GM18520 (cell line): ENCODE measurements around the gene BGN.

Source experiments
- ATAC-seq: cut with Tn5 transposase; IDR thresholded peaks from one replicate; pipeline ENCODE4 v1.9.1; 2021; ENCODE audit not compliant: unreplicated experiment

Gene BGN

DNA sequence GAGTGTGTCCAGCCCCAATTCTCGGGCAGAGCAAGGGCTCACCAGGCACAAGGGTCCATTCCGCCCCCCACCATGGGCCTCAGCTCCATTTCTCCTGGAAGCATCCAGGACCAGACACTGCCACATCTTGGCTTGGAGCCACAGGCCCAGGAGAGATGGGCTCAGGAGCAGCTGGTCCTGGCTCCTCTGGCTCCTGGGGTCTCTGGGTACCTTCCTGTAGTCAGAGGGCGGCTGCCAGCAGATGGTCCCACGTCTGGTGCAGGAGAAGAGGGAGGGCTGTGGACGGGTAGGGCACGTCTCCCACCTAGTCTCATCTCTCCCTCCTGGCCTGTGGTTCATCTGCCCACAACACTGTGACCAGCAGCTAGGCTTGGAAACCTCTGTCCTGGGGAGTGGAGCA, 30.7 kb downstream of the BGN start:
- ATAC-seq, result no peak

DNA sequence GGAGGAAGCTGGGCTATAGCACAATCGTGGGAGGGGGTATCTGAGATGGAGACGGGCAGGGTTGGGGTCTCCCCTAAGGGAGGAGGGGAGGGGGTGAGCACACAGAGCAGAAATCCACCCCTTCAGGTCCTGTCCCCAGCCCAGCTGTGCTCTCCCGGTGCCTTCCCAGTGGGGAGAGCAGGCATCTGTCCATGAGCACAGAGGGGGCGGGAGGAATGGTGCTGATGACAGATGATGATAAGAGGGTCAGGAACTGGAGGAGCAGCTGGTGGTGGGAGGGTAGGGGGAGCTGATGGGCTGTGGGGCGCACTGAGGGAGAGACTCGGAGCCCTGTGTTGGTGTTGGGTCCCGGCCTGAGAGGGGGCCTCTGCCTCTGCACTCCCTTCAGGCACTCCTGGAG, 31.3 kb downstream of the BGN start:
- no peak for ATAC-seq

DNA sequence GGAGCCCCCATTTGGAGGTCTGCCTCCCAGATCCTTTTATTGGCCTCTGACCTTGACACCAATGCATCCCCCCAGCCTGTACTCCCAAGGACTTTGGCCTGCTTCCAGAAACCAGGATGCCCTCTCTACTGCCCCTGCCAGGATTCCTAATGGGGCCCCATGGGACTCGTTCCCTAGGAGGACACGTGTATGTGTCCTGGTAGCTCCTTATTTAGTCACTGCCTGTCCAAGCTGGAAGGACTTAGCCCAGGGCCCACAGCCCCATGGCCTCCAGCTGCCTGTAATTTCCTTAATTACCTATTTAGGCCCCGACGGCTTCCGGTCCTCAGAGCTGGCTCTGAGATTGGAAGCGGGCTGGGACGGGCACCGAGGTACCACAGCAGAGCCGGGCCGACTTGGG, 32.0 kb downstream of the BGN start:
- ATAC-seq, result no peak

DNA sequence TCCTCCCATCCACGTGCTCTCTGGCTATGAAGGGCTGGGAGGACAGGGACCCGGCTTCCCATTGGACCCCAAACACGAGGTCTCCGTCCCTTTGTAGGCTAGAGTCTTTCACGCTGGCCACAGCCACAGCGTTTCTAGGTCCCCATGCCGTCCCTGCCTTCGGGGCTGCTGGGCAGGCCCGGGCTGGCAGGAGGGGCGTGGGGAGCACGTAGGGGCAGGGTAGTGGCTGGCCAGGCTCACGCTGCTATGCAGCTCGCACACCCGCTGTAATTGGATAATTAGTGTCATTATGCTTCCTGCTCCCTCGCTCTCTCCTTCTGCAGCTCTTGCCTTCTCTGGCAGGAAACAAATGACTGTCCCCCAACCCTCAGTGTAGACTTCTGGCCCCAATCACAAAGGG, 32.4 kb downstream of the BGN start:
- no peak for ATAC-seq

DNA sequence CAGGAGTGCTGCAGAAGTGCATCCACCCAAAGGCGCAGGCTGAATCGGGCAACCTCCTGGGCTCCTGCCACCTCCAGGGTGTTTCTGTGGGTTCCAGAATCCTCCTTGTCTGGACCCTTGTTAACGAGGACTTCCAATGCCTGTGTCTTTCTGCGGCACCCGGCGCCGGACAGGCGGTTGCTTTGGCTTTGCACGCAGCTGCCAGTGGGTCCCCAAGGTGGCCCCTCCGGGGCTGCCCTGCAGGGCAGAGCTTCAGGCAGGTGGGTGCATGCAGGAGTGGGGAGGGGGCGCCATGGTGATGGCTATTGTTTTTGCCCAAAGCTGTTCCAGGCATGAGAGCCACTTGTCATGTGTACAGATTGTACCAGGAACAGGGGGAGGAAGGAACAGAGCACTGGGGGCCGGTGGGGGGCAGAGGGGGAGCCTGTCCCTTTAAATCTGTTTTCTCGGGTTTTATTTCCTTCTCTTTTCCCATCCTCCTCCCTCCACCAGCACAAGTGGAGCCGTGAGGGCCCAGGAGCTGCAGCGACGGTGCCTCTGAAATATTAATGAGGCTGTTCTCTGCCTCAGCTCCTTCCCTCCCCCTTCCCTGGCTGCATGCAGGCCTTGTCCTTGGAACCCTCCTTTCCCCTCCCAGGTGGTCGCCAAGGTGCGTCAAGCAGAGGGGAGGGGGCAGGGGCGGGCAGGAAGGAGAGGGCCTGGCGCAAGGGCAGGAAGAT, 35.8 kb downstream of the BGN start:
- ATAC-seq, result no peak

DNA sequence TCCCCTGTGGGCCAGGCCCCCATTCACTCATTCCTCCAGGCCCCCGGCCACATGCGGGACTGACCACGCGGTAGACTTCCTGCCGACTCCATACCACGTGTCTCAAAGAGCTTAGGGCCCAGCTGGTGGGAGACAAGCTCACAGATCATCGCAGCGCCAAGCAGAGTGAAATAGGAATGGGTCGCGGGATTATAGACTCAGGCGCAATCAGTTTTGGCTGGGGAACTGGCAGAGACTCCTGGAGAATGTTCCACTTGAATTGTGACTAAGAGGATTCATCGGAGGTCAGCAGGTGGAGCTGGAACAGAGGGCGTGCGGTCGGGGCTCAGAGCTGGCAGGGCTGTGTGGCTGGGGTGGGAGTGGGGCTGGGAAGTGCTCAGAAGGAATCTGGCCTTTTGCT, 38.3 kb downstream of the BGN start:
- ATAC-seq, result no peak

DNA sequence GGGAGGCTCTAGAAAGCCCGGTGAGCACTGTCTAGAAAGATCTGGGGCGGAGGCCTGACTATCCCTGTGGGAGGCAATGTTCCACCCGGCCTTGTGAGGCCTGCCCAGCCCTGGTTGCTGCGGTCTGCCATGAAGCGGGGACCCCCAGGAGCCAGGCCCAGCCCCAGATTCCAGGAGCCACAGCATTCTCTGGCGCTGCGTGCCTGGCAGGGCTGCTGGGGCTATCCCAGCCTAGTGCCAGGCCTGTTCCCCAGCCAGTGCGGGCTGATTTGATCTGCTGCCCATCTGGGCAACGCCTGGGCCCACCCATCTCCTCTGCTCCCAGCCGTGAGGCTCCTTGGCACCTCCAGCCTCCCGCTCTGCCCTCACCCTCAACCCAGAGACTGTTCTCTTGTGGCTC, 42.3 kb downstream of the BGN start:
- ATAC-seq, result no peak

DNA sequence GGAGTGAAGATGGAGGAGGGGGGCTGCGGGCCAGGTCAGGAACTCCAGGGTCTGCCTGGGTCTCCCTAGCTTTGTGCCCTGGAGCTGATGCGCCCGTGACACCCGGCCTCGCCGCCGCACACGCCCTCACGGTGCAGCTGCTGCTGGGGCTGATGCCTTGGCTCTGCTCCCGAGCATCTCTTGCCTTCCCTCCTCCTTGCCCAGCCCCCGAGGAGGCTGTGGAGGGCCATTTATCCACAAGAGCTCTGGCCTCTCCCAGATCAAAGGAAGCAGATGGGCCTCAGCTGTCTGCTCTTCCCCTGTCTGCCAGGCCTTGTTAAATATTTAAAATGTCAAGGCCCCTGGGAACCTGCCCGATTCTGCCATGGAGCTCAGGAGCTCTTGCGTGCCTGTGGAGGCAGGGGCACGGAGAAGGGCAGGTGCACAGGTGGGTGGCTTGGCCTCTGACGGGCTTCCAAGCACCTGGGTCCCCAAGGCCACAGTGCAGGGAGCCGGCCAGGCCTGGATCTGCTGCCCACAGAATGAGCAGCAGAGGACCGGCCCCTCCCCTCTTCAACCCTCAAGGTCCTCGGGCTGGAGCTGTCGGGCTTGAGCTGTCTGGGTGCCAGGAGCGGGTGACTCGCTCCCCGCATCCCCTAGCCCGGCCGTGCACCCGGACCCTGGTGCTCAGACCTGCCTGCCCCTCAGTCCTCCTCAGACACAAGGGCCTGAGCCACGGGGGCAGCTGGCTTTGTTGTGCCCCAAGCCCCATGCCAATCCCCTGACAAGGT, 42.9 kb downstream of the BGN start:
- no peak for ATAC-seq

DNA sequence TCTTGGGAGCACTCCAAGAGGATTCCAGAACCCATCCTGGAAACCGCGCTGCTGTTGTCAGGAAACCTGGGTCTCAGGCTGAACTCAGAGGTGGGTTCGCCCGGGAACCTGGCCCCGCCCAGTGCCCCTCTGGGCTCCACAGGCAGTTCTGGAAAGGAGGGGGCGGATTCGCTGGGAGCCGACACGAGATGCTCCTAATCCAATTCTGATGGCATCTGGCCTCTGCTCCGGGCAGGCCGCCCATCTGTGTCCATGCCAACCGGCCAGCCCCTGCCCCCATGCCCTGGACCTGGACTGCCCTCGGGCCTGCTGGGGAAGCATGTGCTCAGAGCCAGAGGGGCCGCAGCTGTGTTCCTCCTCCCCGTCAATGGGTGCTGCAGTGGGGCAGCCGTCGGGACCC, 43.6 kb downstream of the BGN start:
- ATAC-seq, result no peak

DNA sequence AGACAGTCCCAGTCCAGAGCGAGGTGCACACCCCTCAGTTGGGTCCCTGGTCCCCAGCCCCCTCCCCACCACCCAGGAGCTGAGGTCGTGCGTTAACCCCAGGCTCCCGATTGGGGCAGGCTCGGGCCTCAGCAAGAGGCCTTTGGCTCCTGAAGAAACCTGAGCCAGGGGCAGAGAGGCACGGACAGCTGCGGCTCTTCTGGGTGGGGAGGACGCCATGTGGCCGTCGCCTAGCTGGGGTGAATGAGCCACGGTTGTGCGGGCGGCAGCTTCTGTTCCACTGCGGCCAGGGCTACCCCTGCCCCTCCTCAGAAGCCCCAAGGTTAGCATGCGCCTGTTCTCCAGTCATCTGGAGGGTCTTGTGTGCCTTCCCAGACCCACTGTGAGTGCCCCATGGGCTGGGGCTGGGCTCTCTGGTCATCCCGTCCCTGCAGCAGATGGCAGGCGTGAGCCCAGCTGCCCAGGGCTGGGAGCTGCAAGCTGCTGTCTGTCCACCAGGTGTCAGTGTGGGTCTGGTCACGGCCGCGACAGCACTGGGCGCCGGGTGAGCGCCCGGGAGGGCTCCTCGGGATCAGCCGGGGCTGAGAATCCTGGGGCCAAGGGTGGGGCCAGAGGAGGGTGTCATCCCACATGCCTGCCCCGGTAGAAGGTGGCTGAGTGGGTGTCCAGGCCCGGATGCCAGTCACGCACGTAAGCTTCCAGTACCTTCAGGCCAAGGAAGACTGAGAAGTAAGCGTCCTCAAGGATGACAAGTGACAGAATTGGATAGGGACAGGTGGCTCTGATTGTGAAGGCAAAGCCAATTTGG, 44.6 kb downstream of the BGN start:
- no peak for ATAC-seq

DNA sequence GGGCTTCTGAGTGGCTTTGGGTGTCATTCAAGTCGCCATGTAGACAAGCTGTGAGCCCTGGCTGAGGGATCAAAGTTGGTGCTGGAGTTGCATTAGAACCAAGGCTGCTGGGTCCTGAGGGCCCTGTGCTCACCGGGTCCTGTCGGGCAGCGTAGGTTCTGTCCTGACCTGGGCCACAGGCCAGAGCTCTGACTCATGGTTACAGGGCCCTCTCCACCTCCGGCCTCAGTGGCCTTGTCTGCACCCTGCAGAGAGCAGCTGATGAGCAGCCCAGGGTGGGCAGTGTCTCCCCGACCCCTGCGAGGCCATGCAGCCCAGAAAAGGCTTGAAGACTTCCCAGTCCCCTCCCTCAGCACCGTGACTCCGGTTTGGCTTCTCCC, 45.2 kb downstream of the BGN start:
- ATAC-seq, result no peak

DNA sequence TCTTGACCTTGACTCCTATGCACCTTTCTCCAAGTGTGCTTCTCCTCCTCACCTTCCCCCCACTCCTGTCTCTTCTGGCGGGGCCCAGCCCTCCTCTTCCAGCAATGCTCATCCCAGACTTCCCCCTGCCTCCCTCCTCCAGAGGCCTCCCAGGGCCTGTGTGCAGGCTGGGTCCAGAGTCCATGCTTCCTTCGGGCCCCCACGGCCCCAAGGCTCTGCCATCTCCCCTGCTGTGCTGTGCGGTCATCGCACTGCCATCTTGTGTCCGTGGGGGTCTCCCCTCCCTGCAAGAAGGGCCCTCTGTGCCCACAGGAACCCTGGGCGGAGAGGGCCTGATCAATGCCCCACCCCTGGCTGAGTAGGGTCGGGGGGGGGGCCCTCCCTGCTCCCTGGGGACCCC, 49.9 kb downstream of the BGN start:
- ATAC-seq, result no peak

DNA sequence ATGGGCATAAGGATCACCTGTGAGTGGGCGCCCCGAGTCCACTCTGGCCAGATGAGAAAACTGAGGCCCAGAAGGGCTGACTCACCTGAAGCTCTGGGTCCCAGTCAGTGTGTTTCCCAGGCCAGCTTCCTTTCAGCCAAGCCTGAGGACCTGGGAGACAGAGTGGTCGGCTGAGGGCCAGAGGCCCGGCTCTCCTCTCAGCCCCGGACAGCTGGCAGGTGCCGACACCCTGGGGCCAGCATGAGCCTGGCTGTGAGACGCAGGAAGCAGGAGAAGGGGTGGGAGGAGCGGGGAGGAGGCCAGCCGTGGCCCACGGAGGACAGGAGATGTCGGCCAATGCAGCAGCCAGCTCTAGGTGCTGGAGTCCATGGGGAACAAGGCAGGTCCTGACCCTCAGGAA, 51.6 kb downstream of the BGN start:
- no peak for ATAC-seq

DNA sequence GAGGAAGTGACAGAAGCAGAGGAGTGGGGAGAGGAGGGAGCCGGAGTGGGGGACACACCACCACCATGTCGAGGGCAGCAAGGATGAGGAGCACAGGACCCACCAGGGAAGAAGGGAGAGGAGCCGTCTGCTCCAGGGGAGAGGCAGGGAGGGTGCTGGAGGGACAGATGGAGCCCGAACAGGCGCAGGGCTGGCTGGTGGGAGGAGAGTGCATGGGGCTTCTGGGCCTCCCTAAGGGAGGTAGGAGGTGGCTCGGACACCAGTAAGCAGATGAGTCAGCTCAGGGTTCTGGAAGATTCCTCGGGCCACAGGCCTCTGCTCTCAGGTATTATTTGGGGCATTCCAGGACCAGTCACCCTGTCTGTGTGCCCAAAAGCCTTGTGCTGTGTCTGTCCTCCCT, 52.4 kb downstream of the BGN start:
- ATAC-seq, result no peak

DNA sequence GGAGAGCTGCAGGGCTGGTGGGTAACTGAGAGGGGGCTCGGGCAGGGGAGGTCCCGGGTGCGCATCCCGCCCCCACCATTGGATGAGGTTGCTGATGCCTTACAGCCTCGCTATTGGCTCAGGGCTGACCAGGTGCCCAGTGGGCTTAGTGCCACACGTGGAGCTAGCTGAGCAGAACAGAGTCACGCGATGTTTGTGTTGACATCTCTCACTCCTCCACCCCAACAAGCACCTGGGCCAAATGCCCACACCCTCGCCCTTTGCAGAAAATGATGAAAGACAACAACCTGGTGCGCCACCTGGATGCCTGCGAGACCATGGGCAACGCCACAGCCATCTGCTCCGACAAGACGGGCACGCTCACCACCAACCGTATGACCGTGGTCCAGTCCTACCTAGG, 54.5 kb downstream of the BGN start:
- no peak for ATAC-seq

DNA sequence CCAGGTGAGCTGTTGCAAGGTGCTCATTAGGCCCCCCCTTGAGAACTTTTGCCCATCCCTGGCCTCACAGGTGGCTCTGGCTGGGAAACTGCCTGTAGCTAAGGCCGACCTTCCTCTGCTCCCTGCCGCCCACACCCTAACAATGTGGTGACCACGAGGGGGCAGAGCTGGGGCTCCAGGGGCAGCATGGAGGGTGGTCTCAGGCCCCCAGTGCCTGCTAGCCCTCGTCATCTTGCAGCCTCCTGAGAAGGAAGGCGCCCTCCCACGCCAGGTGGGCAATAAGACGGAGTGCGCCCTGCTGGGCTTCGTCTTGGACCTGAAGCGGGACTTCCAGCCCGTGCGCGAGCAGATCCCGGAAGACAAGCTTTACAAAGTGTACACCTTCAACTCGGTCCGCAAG, 55.0 kb downstream of the BGN start:
- ATAC-seq, result no peak

DNA sequence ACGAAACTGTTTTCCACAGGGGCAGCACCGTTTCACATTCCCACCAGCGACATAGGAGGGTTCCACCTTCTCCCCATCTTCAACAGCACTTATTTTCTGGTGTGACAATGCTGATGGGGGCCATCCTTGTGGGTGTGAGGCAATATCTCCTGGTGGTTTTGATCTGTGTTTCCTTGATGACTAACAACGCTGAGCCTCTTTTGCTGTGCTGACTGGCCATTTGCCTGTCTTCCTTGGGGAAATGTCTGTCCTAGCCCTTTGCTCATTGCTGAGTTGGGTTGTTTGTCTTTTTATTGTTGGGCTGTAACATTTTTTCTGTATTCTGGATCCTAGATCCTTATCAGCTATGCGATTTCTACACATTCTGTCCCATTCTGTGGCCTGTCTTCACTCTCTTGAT, 56.4 kb downstream of the BGN start:
- ATAC-seq, result no peak

DNA sequence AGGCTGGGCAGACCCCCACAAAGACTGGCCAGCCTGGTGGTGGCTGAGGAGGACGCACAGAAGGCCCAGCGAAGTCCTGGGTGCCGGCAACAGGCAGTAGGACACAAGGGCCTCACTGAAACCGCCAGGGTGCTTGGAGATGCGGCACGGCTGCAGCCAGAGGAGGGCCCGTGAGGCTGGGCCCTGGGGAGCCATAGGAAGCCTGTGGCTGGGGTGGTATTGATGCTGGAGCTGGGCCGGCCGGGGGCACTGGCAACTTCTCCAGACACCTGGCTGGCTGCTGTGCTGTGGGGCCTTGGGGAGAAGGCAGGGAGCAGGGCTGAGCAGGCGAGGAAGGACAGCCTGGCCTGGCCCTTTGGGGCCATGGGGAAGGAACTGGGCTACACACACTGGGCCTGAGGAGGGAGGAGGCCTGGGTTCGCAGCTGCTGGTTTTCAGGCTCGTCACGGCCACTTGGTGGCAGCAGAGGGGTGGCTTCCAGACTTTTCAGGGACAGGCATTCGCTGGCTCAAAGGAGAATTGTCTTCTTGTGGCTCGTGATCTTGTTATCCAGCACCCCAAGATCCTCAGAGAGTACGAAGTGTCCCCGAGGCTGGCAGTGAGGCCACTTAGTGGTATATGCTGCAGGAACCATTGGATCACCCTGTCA, 59.9 kb downstream of the BGN start:
- no peak for ATAC-seq

DNA sequence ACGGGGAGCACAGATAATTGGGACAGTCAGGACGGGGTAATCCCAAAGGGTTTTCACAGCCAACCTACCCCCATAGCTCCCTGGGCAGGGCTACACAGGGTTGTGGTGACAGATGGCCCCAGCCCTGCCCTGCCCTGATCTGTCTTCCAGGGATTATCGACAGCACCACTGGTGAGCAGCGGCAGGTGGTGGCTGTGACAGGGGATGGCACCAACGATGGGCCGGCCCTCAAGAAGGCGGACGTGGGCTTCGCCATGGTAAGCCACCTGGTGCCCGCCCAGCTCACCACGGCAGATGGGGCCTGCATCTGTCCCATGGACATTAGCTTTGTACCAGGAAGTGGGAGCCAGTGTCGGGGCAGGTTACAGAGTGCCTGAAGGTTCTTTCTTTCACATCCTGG, 62.0 kb downstream of the BGN start:
- ATAC-seq, result no peak

DNA sequence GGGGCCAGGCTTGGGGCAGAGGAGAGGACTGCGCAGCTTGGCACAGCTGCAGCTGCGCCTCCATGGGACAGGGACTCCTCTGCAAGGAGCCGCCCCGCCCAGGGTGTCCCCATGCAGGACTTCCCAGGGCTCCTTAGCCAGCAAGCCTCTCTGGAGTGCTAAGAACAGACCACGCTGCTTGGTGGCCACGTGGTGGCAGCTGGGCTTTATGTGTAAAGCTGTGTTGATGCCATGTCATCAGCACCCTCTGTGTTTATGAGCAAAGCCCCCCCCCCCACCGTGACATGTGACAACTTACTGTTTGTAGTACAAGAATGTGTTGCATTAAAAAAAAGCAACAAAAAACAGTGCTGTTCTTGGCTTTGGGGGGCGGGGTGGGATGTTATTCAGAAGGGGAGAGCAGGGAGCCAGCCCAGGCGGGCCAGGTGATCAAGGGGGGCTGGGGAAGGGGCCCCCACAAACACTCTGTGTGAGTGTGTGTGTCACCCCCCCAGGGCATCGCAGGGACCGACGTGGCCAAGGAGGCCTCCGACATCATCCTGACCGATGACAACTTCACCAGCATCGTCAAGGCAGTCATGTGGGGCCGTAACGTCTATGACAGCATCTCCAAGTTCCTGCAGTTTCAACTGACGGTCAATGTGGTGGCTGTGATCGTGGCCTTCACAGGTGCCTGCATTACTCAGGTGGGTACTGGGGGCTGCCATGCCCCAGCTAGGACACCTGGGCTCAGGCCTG, 63.0 kb downstream of the BGN start:
- no peak for ATAC-seq
